OCI-LY7 (cell line): ENCODE measurements around the gene MROH2A.

Source experiments
- EZH2phosphoT487 ChIP-seq: fragments of 200-600 bp; sonication (generic); IDR thresholded peaks from 2 replicates; pipeline ENCODE4 v1.6.1; 2018; ENCODE audit warnings: low read depth, borderline replicate concordance, mild to moderate bottlenecking, mixed run types, antibody characterized with exemption, low read length, moderate library complexity, mixed read lengths
- TF ChIP-seq, protein P1 (sequence below): fragments of 200-600 bp; sonication (generic); conservative IDR thresholded peaks from 2 replicates; pipeline ENCODE4 v1.5.1; 2014; ENCODE audit warnings: mild to moderate bottlenecking, antibody characterized with exemption, low read length, moderate library complexity, mixed read lengths

DNA sequence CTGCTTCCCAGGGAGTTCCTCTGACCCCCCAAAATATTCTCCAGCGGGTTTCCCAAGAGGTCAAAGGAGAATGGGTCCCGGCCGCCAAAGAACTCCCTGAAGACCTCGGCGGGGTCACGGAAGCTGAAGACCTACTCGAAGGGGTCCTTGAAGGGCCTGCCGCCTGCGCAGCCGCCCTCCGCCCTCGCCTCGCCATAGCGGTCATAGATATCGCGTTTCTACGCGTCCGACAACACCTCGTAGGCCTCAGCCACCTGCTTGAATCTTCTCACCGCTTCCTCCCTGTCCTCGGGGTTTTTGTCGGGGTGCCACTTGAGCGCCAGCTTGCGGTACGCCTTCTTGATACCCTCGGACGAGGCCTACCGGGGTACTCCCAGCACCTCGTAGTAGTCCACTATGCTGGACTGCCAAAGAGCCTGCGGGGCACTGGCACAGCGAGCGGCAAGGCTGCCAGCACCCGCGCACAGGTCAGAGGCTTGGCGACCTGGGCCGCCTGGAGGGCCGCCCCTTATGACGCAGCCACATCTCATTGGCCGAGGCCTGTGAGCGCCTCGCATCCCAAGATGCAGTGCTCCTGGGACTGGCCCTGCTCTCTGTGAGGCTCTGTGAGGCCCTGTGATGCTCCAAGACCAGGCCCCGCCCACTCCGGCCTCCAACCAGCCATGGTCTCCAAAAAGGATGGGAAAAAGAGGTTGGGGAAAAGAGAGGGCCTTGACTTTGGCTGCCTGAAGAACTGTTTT lies 23.1 kb upstream of the MROH2A start:
- no peak for TF ChIP-seq EZH2phosphoT487
- TF ChIP-seq, protein P1, sequence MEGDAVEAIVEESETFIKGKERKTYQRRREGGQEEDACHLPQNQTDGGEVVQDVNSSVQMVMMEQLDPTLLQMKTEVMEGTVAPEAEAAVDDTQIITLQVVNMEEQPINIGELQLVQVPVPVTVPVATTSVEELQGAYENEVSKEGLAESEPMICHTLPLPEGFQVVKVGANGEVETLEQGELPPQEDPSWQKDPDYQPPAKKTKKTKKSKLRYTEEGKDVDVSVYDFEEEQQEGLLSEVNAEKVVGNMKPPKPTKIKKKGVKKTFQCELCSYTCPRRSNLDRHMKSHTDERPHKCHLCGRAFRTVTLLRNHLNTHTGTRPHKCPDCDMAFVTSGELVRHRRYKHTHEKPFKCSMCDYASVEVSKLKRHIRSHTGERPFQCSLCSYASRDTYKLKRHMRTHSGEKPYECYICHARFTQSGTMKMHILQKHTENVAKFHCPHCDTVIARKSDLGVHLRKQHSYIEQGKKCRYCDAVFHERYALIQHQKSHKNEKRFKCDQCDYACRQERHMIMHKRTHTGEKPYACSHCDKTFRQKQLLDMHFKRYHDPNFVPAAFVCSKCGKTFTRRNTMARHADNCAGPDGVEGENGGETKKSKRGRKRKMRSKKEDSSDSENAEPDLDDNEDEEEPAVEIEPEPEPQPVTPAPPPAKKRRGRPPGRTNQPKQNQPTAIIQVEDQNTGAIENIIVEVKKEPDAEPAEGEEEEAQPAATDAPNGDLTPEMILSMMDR: no peak
